Esophagus mucosa (tissue), 1 donor: Measurements from ENCODE around the gene PCSK5. TPM values are rescaled to one million over a fixed set of nuclear protein-coding genes. Genes with fewer than 3 reads are reported as not detected.
"Not testable (repeated sequence)": the region's sequence is repeated elsewhere in the genome, so short reads cannot be mapped to it uniquely, and the experiment has no call there.

ENCODE experiments used
- ATAC-seq: fragments of 200-7000 bp; cut with Tn5 transposase; one replicate; pipeline ENCODE4 v1.9.1; 2020
- total RNA-seq: library from RNA; stranded (reverse); gene quantifications from one replicate; pipeline ENCODE4 v1.2.4, GENCODE V29; 2023
- donor health status: DM: yes; HTN: yes; CAD: no.

PCSK5 gene
- total RNA-seq, 1 donor from 2014 or later, result 13.6 TPM

- no peak for ATAC-seq
Observed at GRCh38 chr9:75927356-75927755, 36.9 kb downstream of the PCSK5 start.

- ATAC-seq, result no peak
Observed at GRCh38 chr9:75930190-75930589, 39.7 kb downstream of the PCSK5 start.

- ATAC-seq, result peak; percentile 31
Observed at GRCh38 chr9:75930730-75931321, 40.4 kb downstream of the PCSK5 start.

GRCh38 chr9:75933982-75934381, 43.5 kb downstream of the PCSK5 start:
- ATAC-seq, result no peak

GRCh38 chr9:75935591-75935990, 45.1 kb downstream of the PCSK5 start:
- ATAC-seq, result peak; percentile 56

- no peak for ATAC-seq
Observed at GRCh38 chr9:75937521-75938258, 47.2 kb downstream of the PCSK5 start.

GRCh38 chr9:75938946-75939345, 48.5 kb downstream of the PCSK5 start:
- no peak for ATAC-seq

- peak; percentile 67 for ATAC-seq
Observed at GRCh38 chr9:75939536-75940111, 49.2 kb downstream of the PCSK5 start.

- ATAC-seq, result peak; percentile 34
Observed at GRCh38 chr9:75941066-75941465, 50.6 kb downstream of the PCSK5 start.

- ATAC-seq, result no peak
Observed at GRCh38 chr9:75941577-75942311, 51.3 kb downstream of the PCSK5 start.

GRCh38 chr9:75946766-75947165, 56.3 kb downstream of the PCSK5 start:
- ATAC-seq, result no peak

GRCh38 chr9:75947233-75947632, 56.8 kb downstream of the PCSK5 start:
- no peak for ATAC-seq

GRCh38 chr9:75950998-75951397, 60.5 kb downstream of the PCSK5 start:
- ATAC-seq, result no peak

GRCh38 chr9:75953218-75953617, 62.7 kb downstream of the PCSK5 start:
- no peak for ATAC-seq

GRCh38 chr9:75956161-75956560, 65.7 kb downstream of the PCSK5 start:
- peak; percentile 96 for ATAC-seq

- no peak for ATAC-seq
Observed at GRCh38 chr9:75957116-75957515, 66.6 kb downstream of the PCSK5 start.

GRCh38 chr9:75958226-75958625, 67.8 kb downstream of the PCSK5 start:
- ATAC-seq, result no peak

GRCh38 chr9:75960551-75960950, 70.1 kb downstream of the PCSK5 start:
- ATAC-seq, result no peak

- peak; percentile 62 for ATAC-seq
Observed at GRCh38 chr9:75962013-75962661, 71.7 kb downstream of the PCSK5 start.

- no peak for ATAC-seq
Observed at GRCh38 chr9:75962662-75963036, 72.2 kb downstream of the PCSK5 start.

GRCh38 chr9:75963321-75963720, 72.8 kb downstream of the PCSK5 start:
- ATAC-seq, result not testable (repeated sequence)

GRCh38 chr9:75964427-75964826, 74.0 kb downstream of the PCSK5 start:
- peak; percentile 92 for ATAC-seq

GRCh38 chr9:75965231-75965630, 74.8 kb downstream of the PCSK5 start:
- no peak for ATAC-seq
